ENCODE results near the gene ADH6. TPM values are rescaled to one million over a fixed set of nuclear protein-coding genes. Genes with fewer than 3 reads are reported as not detected.

The ADH6 gene
- total and polyA plus RNA-seq, 9 of the 15 experiments (the other 6 are each of a cell fraction or from before 2014, with no cell fraction given), result 0.13 TPM; not detected in 8

GRCh38 chr4:99219479-99219878, 433 bp upstream of the ADH6 start (continued):
- TF ChIP-seq CCNT2 (IDR thresholded peaks at IDR 0.05; ENCODE audit: borderline replicate concordance, extremely low read depth, insufficient read length, low read depth, low read length) (no peak), SIN3A (IDR thresholded peaks at IDR 0.05; ENCODE audit: borderline replicate concordance in 2 of 2, control insufficient read depth in 1 of 2, low read depth in 2 of 2, low read length in 2 of 2) (no peak), CREB1 (IDR thresholded peaks at IDR 0.05) (no peak), CREB1 (CRISPR knock-in tag; IDR thresholded peaks at IDR 0.05) (no peak), BRF2 (IDR thresholded peaks at IDR 0.05; ENCODE audit: borderline replicate concordance, insufficient read depth, insufficient read length) (no peak)

DNA sequence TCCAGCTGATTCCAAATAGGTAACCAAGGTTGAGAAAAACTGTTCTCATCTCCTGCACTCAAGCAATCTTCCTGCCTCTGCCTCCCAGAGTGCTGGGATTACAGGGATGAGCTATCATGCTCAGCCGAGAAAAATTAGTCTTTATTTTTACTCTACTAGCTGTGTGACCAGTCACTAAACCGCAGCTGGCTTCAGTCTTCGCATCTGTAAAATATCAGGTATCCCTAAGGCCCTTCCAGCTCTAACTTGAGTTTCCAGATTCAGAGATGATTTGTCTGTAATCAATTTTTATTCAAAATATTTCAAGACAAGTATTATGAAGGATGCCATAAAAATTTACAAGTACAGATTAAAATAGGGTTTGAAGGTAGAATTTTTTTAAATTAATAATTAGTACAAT, 3.5 kb downstream of the ADH6 start:
- intact Hi-C loops (cut with micrococcal nuclease) (no loop called here), in situ Hi-C loops (cut with MboI) (no loop called here)
- Histone ChIP-seq H3K79me2 (ENCODE audit: control insufficient read depth, insufficient read depth, low read length) (no peaks in the 10 kb centered on the region), H3K9me1 (ENCODE audit: control insufficient read depth, insufficient read depth, low read length) (no peaks in the 10 kb centered on the region), H3K4me3 (no peak overlapping the region), H3K9me3 (replicated peaks; ENCODE audit: control insufficient read depth, insufficient read depth, low read depth, low read length) (no peaks in the 10 kb centered on the region), H3K27ac (ENCODE audit: extremely low read depth, low read depth, low read length) (no peak overlapping the region), H3K9ac (ENCODE audit: insufficient read depth in 1 of 2, low read depth in 2 of 2, low read length in 2 of 2) (no peak overlapping the region), H3K4me2 (ENCODE audit: insufficient read depth, low read length) (no peak overlapping the region), H2AFZ (ENCODE audit: low read depth, low read length) (no peak overlapping the region), H3K27me3 (ENCODE audit: control insufficient read depth in 2 of 2, insufficient read depth in 2 of 2, low read length in 2 of 2) (no peaks in the 10 kb centered on the region), H4K20me1 (replicated peaks; ENCODE audit: control insufficient read depth, insufficient read depth, low read length) (no peaks in the 10 kb centered on the region), H3K4me1 (replicated peaks in 1 of 2; ENCODE audit: control insufficient read depth in 2 of 2, insufficient read depth in 2 of 2, low read length in 2 of 2) (no peaks in the 10 kb centered on the region), H3K36me3 (ENCODE audit: control insufficient read depth, insufficient read depth, low read length) (no peaks in the 10 kb centered on the region)
- WGBS (ENCODE audit: insufficient coverage, low coverage, missing lambda C conversion rate), result 0% methylated on average over 3 of the region's 3 CpGs
- ChIA-PET POLR2A (no interaction called here), CTCF (ENCODE audit: low intra/inter-chr PET ratio) (no interaction called here)
- no TSS peak for BruUV-seq (replicated peaks)
- FAIRE-seq (no peak), ATAC-seq (no peak), DNase-seq (ENCODE audit: extremely low read depth in 1 of 4, low spot score in 3 of 4) (no peak)
- no peak for TF ChIP-seq ETV5 (CRISPR knock-in tag; IDR thresholded peaks at IDR 0.05; ENCODE audit: low read depth)
- TF ChIP-seq ZNF707 (CRISPR knock-in tag; conservative IDR thresholded peaks at IDR 0.05), result no peak
- no peak for TF ChIP-seq HMBOX1 (IDR thresholded peaks at IDR 0.05)
- TF ChIP-seq ZNF785 (CRISPR knock-in tag; IDR thresholded peaks at IDR 0.05), result no peak
- no peak for TF ChIP-seq ETS1 (conservative IDR thresholded peaks at IDR 0.05; ENCODE audit: control insufficient read depth, low read depth, low read length)
- no peak for TF ChIP-seq EP300 (IDR thresholded peaks at IDR 0.05; ENCODE audit: low read length)
- no peak for TF ChIP-seq CREB1 (IDR thresholded peaks at IDR 0.05)
- no peak for TF ChIP-seq CREB1 (CRISPR knock-in tag; IDR thresholded peaks at IDR 0.05)
- TF ChIP-seq MECOM (CRISPR knock-in tag; IDR thresholded peaks at IDR 0.05), result no peak

Data from K562 (cell line).